Right hindlimb (tissue), 1 donor: ENCODE results near the gene PRKAR2A.

Experiments used
- DNase-seq: peaks from one replicate; pipeline ENCODE4 v3.0.0-alpha.2; 2018

Gene PRKAR2A

GRCh38 chr3:48847504-48848423, at the start of gene PRKAR2A:
Gene PRKAR2A (minus strand): TSS chr3:48847874. CDS start chr3:48847596, 278 bp downstream.
- DNase-seq, result peak; percentile 94

- DNase-seq, result no peak
These were observed 49.3 kb upstream of the PRKAR2A start for GRCh38 chr3:48896936-48897335.

- DNase-seq, result no peak
These were observed 46.8 kb upstream of the PRKAR2A start for GRCh38 chr3:48894516-48894915.

- DNase-seq, result no peak
These were observed 43.9 kb upstream of the PRKAR2A start for GRCh38 chr3:48891606-48892005.

- no peak for DNase-seq
These were observed 38.1 kb upstream of the PRKAR2A start for GRCh38 chr3:48885753-48886152.

- DNase-seq, result no peak
These were observed 34.0 kb upstream of the PRKAR2A start for GRCh38 chr3:48881652-48882114.

GRCh38 chr3:48881006-48881405, 33.3 kb upstream of the PRKAR2A start:
- DNase-seq, result no peak

GRCh38 chr3:48879994-48880377, 32.3 kb upstream of the PRKAR2A start:
- no peak for DNase-seq

- no peak for DNase-seq
These were observed 31.8 kb upstream of the PRKAR2A start for GRCh38 chr3:48879307-48879993.

GRCh38 chr3:48877671-48878070, 30.0 kb upstream of the PRKAR2A start:
- no peak for DNase-seq

- DNase-seq, result no peak
These were observed 15.4 kb upstream of the PRKAR2A start for GRCh38 chr3:48863122-48863521.

- DNase-seq, result no peak
These were observed 11.5 kb upstream of the PRKAR2A start for GRCh38 chr3:48859206-48859605.

- no peak for DNase-seq
These were observed 11.0 kb upstream of the PRKAR2A start for GRCh38 chr3:48858709-48859108.

GRCh38 chr3:48857641-48858040, 10.0 kb upstream of the PRKAR2A start:
- DNase-seq, result no peak

GRCh38 chr3:48856469-48856868, 8.8 kb upstream of the PRKAR2A start:
- DNase-seq, result no peak

GRCh38 chr3:48855681-48856447, 8.2 kb upstream of the PRKAR2A start:
- no peak for DNase-seq

GRCh38 chr3:48852151-48852550, 4.5 kb upstream of the PRKAR2A start:
- no peak for DNase-seq

GRCh38 chr3:48851407-48851806, 3.7 kb upstream of the PRKAR2A start:
- peak; percentile 64 for DNase-seq

- no peak for DNase-seq
These were observed 1.3 kb upstream of the PRKAR2A start for GRCh38 chr3:48848816-48849515.

GRCh38 chr3:48847053-48847503, 596 bp downstream of the PRKAR2A start:
- peak; percentile 77 for DNase-seq

GRCh38 chr3:48845170-48845569, 2.5 kb downstream of the PRKAR2A start:
- DNase-seq, result no peak

GRCh38 chr3:48837163-48837562, 10.5 kb downstream of the PRKAR2A start:
- DNase-seq, result no peak
